Karpas-422 (cell line): ENCODE data around the gene UBE2V1. TPM values are rescaled to one million over a fixed set of nuclear protein-coding genes. Genes with fewer than 3 reads are reported as not detected.
A peak's percentile ranks its signal among the peaks of the same experiment; 100 is the strongest.

Source experiments
- DNase-seq: peaks from one replicate; pipeline ENCODE4 v3.0.0-alpha.2; 2015
- H2AFZ ChIP-seq: fragments of 200-600 bp; sonication (generic); 2 replicates; pipeline ENCODE4 v1.6.1; 2014; ENCODE audit warnings: antibody characterized with exemption, low read length, mixed read lengths
- H3K27ac ChIP-seq: fragments of 200-600 bp; sonication (generic); 2 replicates; pipeline ENCODE4 v1.5.1; 2014; ENCODE audit warnings: mild to moderate bottlenecking, low read length, moderate library complexity
- H3K27me3 ChIP-seq: fragments of 200-600 bp; sonication (generic); 2 replicates; pipeline ENCODE4 v1.6.1; 2014; ENCODE audit warnings: low read length, mixed read lengths
- H3K36me3 ChIP-seq: fragments of 200-600 bp; sonication (generic); 2 replicates; pipeline ENCODE4 v1.6.1; 2014; ENCODE audit warnings: low read length, mixed read lengths; ENCODE audit not compliant: insufficient read depth
- H3K4me1 ChIP-seq: fragments of 200-600 bp; sonication (generic); 2 replicates; pipeline ENCODE4 v1.6.1; 2014; ENCODE audit warnings: mild to moderate bottlenecking, low read length, mixed read lengths
- H3K4me2 ChIP-seq: fragments of 200-600 bp; sonication (generic); 2 replicates; pipeline ENCODE4 v1.6.1; 2014; ENCODE audit warnings: low read length, low read depth, mild to moderate bottlenecking; ENCODE audit not compliant: poor library complexity, severe bottlenecking
- H3K4me3 ChIP-seq: fragments of 200-600 bp; sonication (generic); 2 replicates; pipeline ENCODE4 v1.5.1; 2014; ENCODE audit warnings: mild to moderate bottlenecking, antibody characterized with exemption, low read length, mixed read lengths
- H3K79me2 ChIP-seq: fragments of 200-600 bp; sonication (generic); 2 replicates; pipeline ENCODE4 v1.6.1; 2014; ENCODE audit warnings: mild to moderate bottlenecking, low read length, mixed read lengths
- H3K9ac ChIP-seq: fragments of 200-600 bp; sonication (generic); 2 replicates; pipeline ENCODE4 v1.6.0; 2014; ENCODE audit warnings: low read length
- H3K9me2 ChIP-seq: fragments of 200-600 bp; sonication (generic), shearing (Covaris generic); replicated peaks from 2 replicates; pipeline ENCODE4 v1.6.0; 2014; ENCODE audit warnings: mild to moderate bottlenecking, low read length, moderate library complexity; ENCODE audit not compliant: insufficient read depth
- H3K9me3 ChIP-seq: fragments of 300-700, 200-600 bp; sonication (generic); 2 replicates; pipeline ENCODE4 v1.6.1; 2014; ENCODE audit warnings: low read length, mixed read lengths
- H4K20me1 ChIP-seq: fragments of 200-600 bp; sonication (generic); 2 replicates; pipeline ENCODE4 v1.6.1; 2014; ENCODE audit warnings: mild to moderate bottlenecking, antibody characterized with exemption, low read length, low read depth; ENCODE audit not compliant: insufficient read depth
- total RNA-seq: library from RNA; depleted of rRNA; stranded (reverse); fragments of >200 nt; shearing (Covaris generic); gene quantifications from 2 replicates; pipeline ENCODE4 v1.2.3, GENCODE V29; 2014; ENCODE audit warnings: low replicate concordance

The UBE2V1 gene
- total RNA-seq, 1 experiment from 2014 or later, result 95.6 TPM

DNA sequence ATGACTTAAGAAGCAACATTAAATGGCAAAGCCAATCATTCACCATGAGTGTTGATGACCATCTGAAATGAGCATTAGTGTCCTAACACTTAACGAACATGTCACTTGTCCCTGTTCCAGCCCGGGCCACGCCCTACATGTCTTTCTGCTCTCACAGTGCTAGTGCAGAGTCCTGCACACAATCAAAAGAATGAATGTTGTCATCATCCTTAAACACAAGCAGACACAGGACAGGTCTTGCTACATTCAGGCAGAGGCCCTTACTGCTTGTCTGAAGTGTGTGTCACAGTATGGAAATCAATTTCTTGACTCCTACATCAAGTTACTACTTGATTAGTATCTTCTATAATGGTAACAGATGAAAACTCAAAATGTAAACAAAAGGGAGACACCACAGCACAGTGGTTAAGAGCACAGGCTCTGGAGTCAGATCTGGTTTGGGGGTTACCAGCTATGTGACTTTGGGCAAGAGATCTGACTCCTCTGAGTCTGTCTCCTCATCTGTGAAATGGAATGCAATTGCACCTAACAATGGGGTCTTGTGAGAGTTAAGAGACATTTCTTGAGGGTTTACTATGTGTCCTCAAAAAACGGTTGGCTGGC, 17.4 kb downstream of the UBE2V1 start:
- H2AFZ ChIP-seq, result no peak overlapping the region
- no peaks in the 10 kb centered on the region for H3K27me3 ChIP-seq
- H3K9ac ChIP-seq, result no peak overlapping the region
- H3K9me3 ChIP-seq, result no peaks in the 10 kb centered on the region
- H3K36me3 ChIP-seq, result peaks cover 16% of the 10 kb centered on the region; the same call in 1 of the 2 replicates
- peaks cover 43% of the 10 kb centered on the region for H4K20me1 ChIP-seq
- DNase-seq, result peak; percentile 36
- H3K4me2 ChIP-seq, result no peak overlapping the region
- no peak overlapping the region for H3K27ac ChIP-seq
- H3K4me3 ChIP-seq, result no peak overlapping the region
- peaks cover 9% of the 10 kb centered on the region for H3K4me1 ChIP-seq
- H3K9me2 ChIP-seq, result no peaks in the 10 kb centered on the region
- H3K79me2 ChIP-seq, result peaks cover 89% of the 10 kb centered on the region

DNA sequence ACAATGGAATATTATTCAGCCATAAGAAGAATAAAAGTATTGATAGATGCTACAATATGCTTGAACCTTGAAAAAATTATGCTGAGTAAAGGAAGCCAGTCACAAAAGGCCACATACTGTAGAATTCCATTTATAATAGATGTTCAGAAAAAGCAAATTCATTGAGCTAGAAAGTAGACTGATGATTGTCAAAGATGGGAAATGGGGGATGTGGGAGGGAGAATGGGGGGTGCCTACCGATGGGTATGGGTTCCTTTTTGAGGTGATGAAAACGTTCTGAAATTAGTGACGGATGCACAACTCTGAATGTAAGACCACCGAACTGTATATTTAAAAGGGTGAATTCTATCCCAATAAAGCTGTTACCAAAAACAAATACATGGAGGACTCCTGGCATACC, 18.4 kb downstream of the UBE2V1 start:
- no peak overlapping the region for H3K4me3 ChIP-seq
- H3K36me3 ChIP-seq, result peaks cover 16% of the 10 kb centered on the region; the same call in 1 of the 2 replicates
- H3K9me3 ChIP-seq, result no peaks in the 10 kb centered on the region
- H3K9ac ChIP-seq, result no peak overlapping the region
- no peak overlapping the region for H3K4me2 ChIP-seq
- H3K4me1 ChIP-seq, result peaks cover 4% of the 10 kb centered on the region
- no peak overlapping the region for H2AFZ ChIP-seq
- H3K27ac ChIP-seq, result no peak overlapping the region
- H3K79me2 ChIP-seq, result peaks cover 89% of the 10 kb centered on the region
- H3K27me3 ChIP-seq, result no peaks in the 10 kb centered on the region
- H3K9me2 ChIP-seq, result no peaks in the 10 kb centered on the region
- H4K20me1 ChIP-seq, result peaks cover 45% of the 10 kb centered on the region
- no peak for DNase-seq

DNA sequence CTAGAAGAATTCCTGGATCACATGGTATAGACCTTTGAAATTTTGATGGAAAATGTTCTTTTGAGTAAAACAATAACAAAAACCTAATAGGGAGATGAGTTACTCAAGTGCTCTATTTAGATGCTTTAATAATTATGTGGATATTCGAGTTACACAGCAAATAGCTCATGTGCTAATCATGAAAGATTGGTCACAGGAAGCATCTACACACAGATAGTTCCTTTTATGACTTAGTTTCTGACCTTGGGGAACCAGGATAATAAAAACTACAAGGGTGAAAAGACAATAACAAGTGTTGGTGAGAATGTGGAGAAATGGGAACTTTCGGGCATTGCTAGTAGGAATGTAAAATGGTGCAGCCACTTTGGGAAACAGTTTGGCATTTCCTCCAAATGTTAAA, 19.7 kb downstream of the UBE2V1 start:
- Histone ChIP-seq H3K9ac (no peak overlapping the region), H3K9me2 (no peaks in the 10 kb centered on the region), H3K79me2 (peaks cover 82% of the 10 kb centered on the region), H3K27me3 (no peaks in the 10 kb centered on the region), H3K4me1 (no peaks in the 10 kb centered on the region), H3K36me3 (peaks cover 20% of the 10 kb centered on the region; the same call in 1 of the 2 replicates), H3K9me3 (no peaks in the 10 kb centered on the region), H2AFZ (no peak overlapping the region), H4K20me1 (peaks cover 45% of the 10 kb centered on the region), H3K4me2 (no peak overlapping the region), H3K27ac (no peak overlapping the region), H3K4me3 (no peak overlapping the region)
- DNase-seq, result no peak

DNA sequence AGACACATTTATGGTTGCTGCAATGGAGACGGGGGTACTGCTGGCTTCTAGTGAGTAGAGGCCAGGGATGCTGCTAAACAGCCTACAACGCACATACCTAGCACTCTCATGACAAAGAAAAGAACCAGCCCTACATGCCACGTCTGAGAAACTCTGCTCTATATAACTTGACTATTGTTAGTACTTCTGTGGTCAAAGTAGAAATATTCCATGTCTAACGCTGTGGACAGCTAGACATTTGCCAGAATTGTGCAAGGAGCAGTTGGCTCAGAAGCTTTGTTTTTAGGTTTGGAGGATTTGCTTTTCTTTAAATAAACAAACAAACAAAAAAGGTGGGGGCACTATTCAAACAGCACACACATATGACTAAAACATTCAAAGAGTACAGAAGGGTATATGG, 20.5 kb downstream of the UBE2V1 start:
- no peak overlapping the region for H3K27ac ChIP-seq
- DNase-seq, result no peak
- H3K36me3 ChIP-seq, result peaks cover 20% of the 10 kb centered on the region; the same call in 1 of the 2 replicates
- peaks cover 77% of the 10 kb centered on the region for H3K79me2 ChIP-seq
- no peaks in the 10 kb centered on the region for H3K9me3 ChIP-seq
- H4K20me1 ChIP-seq, result peaks cover 37% of the 10 kb centered on the region
- no peak overlapping the region for H3K9ac ChIP-seq
- no peak overlapping the region for H3K4me2 ChIP-seq
- no peak overlapping the region for H3K4me3 ChIP-seq
- no peak overlapping the region for H2AFZ ChIP-seq
- no peaks in the 10 kb centered on the region for H3K9me2 ChIP-seq
- H3K27me3 ChIP-seq, result no peaks in the 10 kb centered on the region
- H3K4me1 ChIP-seq, result no peaks in the 10 kb centered on the region

DNA sequence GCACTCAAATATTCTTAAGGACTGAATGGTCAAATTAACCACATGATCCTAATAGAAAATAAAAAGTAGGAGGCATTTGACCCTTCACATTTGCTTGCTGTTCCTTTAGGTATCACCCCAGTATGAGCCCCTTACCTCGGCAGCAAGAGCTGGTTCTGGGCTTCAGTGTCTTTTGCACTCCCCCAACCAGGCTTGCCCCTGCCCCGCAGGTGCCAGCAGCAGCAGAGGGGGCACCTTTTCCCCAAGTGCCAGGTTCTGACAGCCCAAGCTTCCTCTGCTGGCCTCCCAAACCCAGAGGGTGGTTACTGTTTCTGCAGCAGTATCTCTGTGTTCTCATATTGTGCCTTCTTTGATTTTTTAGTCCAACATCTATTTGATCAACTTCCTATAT, 23.2 kb downstream of the UBE2V1 start:
- Histone ChIP-seq H3K36me3 (peaks cover 10% of the 10 kb centered on the region; the same call in 1 of the 2 replicates), H3K9me2 (no peaks in the 10 kb centered on the region), H3K4me1 (peaks cover 12% of the 10 kb centered on the region), H3K4me3 (no peak overlapping the region), H3K79me2 (peaks cover 52% of the 10 kb centered on the region), H3K9me3 (no peaks in the 10 kb centered on the region), H3K27ac (no peak overlapping the region), H3K27me3 (no peaks in the 10 kb centered on the region), H4K20me1 (peaks cover 37% of the 10 kb centered on the region), H3K4me2 (no peak overlapping the region), H2AFZ (no peak overlapping the region), H3K9ac (no peak overlapping the region)
- DNase-seq, result peak; percentile 28

DNA sequence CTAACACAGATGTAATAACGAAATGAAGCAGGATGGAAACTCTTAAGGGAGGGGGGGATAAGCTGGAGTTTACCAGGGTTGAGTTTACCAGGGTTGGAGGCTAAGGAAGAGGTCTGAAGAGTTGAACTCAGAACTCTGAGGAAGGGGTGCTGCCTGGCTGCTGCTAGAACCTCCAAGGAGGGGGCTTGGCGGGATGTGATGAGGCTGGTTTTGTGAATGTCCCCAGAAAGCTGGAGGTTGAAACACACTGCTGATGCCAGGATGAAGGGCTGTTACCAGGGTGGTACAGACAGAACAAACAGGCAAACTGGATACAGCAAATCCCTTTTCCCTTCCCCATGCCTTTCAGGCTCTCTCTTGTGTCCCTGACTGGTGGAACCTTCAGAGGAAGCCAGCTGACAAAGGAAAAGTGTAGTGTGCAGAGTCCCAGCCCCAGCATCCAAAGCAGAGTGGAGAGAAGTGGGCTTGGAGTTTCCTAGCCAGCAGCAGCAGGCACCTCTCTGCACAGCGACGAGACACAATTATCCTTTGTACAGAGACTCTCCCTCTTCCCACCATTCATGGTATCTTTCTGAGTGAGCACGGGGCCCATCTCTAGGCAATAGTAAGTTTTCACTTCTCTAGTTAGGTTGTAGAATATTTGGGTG, 23.7 kb downstream of the UBE2V1 start:
- Histone ChIP-seq H3K4me3 (no peak overlapping the region), H3K4me1 (peaks cover 12% of the 10 kb centered on the region), H3K36me3 (peaks cover 5% of the 10 kb centered on the region; the same call in 1 of the 2 replicates), H3K9me2 (no peaks in the 10 kb centered on the region), H3K79me2 (peaks cover 47% of the 10 kb centered on the region), H3K4me2 (no peak overlapping the region), H3K27me3 (no peaks in the 10 kb centered on the region), H3K27ac (no peak overlapping the region), H3K9me3 (no peaks in the 10 kb centered on the region), H2AFZ (no peak overlapping the region), H4K20me1 (peaks cover 40% of the 10 kb centered on the region), H3K9ac (no peak overlapping the region)
- no peak for DNase-seq

DNA sequence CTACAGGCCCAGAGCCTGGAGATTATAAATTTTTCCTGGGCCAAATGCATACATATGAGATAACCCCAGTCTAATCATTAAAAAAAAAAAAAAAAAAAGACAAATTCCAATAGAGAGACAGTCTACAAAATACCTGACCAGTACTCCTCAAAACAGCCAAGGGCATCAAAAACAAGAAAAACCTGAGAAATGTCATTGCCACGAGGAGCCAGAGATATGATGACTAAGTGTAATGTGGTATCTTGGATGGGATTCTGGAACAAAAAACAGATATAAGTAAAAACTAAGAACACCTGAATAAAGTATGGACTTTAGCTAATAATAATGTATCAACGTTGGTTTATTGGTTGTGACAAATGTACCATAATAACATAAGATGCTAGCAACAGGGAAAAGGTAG, 24.9 kb downstream of the UBE2V1 start:
- H3K4me1 ChIP-seq, result peaks cover 12% of the 10 kb centered on the region
- peaks cover 40% of the 10 kb centered on the region for H4K20me1 ChIP-seq
- H3K9ac ChIP-seq, result no peak overlapping the region
- H3K4me3 ChIP-seq, result no peak overlapping the region
- H2AFZ ChIP-seq, result no peak overlapping the region
- no peaks in the 10 kb centered on the region for H3K9me3 ChIP-seq
- DNase-seq, result no peak
- H3K9me2 ChIP-seq, result no peaks in the 10 kb centered on the region
- no peaks in the 10 kb centered on the region for H3K27me3 ChIP-seq
- H3K4me2 ChIP-seq, result no peak overlapping the region
- peaks cover 43% of the 10 kb centered on the region for H3K79me2 ChIP-seq
- H3K36me3 ChIP-seq, result peaks cover 4% of the 10 kb centered on the region; the same call in 1 of the 2 replicates
- H3K27ac ChIP-seq, result no peak overlapping the region

DNA sequence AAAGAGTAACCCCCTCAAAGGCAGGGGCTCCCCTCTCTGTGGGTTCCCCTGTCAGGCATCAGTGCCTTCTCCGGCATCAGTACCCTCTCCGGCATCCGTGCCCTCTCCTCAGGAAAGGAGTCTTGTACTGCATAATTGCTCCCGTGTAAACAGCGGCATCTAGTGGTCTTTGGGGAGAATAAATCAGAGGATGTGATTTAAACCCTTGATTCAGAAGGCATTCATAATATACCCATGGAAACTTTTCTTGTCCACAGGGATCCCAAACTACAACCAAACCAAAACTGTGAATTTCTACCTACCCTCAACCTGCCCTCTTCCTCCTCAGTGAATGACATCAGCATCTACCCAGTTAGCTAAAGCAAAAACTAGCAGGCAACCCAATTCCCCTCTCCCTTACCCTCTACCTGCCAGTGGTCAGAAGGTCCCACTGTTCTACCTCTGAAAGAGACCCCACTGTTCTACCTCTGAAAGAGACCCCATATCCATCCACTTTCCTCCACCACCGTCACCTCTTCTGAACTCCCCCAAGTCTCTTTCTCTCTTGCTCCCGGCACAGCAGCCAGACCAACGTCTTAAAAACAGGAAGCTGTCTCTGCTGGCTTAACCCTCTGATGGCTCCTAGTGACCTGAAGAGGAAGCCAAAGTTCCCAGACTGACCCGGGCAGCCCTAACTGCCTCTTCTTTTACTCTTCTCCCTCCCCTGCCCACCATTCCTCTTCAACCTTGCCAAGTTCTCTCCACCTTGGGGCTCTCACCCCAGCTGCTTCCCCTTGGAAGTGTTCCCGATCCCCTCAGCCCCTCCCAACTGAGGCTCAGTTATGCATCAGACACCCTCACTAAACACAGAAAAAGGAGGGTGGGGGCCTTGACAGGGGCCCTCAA, 27.2 kb downstream of the UBE2V1 start:
- peak; percentile 75 for DNase-seq
- H3K79me2 ChIP-seq, result peaks cover 24% of the 10 kb centered on the region
- peaks cover 27% of the 10 kb centered on the region; the same call in 1 of the 2 replicates for H4K20me1 ChIP-seq
- no peaks in the 10 kb centered on the region for H3K27me3 ChIP-seq
- H3K9me3 ChIP-seq, result no peaks in the 10 kb centered on the region
- H3K27ac ChIP-seq, result no peak overlapping the region
- peaks cover 12% of the 10 kb centered on the region for H3K4me1 ChIP-seq
- H3K9ac ChIP-seq, result peak overlapping the region; percentile 37
- no peak overlapping the region for H2AFZ ChIP-seq
- no peaks in the 10 kb centered on the region for H3K9me2 ChIP-seq
- H3K36me3 ChIP-seq, result peaks cover 4% of the 10 kb centered on the region; the same call in 1 of the 2 replicates
- peak overlapping the region; percentile 21; the same call in 1 of the 2 replicates for H3K4me3 ChIP-seq
- peak overlapping the region; percentile 54 for H3K4me2 ChIP-seq
